Activated CD4-positive, CD25-positive, alpha-beta regulatory T cell (primary cell): ENCODE results near the gene CACNG3.

Experiments used
- DNase-seq, 4 experiments: peaks; one replicate each; lab custom pipeline; 2025; lab: John Stamatoyannopoulos, UW

The CACNG3 gene

GRCh38 chr16:24396350-24397271 lies 140.5 kb downstream of the CACNG3 start:
- no peak for DNase-seq

DNA sequence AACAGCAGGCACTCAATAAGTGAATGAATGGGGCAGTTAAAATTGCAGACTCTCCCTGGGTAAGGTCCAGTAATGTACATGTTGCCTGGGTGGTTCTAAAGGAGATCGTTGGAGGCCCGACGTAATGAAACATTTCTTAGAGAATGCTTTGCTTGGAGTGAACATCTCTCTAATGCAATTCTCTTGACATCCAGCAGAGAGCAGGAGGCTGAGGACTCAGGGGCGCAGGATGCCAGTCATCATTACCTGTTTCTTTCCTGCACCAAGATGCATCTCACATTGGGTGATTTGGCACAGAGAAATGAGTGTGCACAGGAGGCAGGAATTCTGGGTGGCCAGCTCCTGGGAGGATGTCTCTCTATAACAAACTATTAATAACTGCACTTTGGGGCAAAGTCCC lies 152.9 kb downstream of the CACNG3 start:
- DNase-seq, result no peak
